Neural progenitor cell (in vitro differentiated cells): ENCODE data around the gene SLC22A5.

ENCODE experiments used
- CTCF ChIP-seq: fragments of 200-600 bp; sonication (generic); IDR thresholded peaks from 2 replicates; pipeline ENCODE4 v1.5.1; 2017; ENCODE audit warnings: antibody characterized with exemption, mild to moderate bottlenecking
- EZH2 ChIP-seq: fragments of 200-600 bp; sonication (generic); IDR thresholded peaks from 2 replicates; pipeline ENCODE4 v1.6.1; 2017; ENCODE audit warnings: antibody characterized with exemption, mild to moderate bottlenecking, moderate library complexity

GRCh38 chr5:132358775-132359174 lies 10.7 kb upstream of the SLC22A5 start:
- TF ChIP-seq CTCF (no peak), EZH2 (no peak)
